NCI-H446 (cell line): ENCODE data around the gene SYAP1.
"Not testable (repeated sequence)": the region's sequence is repeated elsewhere in the genome, so short reads cannot be mapped to it uniquely, and the experiment has no call there.

Experiments used
- DNase-seq, 2 experiments: peaks; one replicate each; lab custom pipeline; 2025; lab: John Stamatoyannopoulos, UW

SYAP1 gene

GRCh38 chrX:16779815-16780214 is 60.4 kb downstream of the SYAP1 start:
- not testable (repeated sequence) for DNase-seq

DNA sequence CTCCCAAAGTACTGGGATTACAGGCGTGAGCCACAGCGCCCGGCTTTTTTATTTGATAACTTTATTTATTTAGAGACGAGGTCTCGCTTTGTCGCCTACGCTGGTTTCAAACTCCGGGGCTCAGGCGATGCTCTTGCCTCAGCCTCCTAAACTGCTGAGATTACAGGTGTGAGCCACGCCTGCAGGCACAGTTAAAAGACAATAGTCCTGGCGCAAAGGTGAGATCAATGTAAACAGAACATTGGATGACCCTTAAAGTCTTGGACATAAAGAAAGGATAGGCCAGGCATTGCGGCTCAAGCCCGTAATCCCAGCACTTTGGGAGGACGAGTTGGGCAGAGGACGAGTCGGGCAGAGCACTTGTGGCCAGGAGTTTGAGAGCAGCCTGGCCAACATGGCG is 64.0 kb downstream of the SYAP1 start:
- no peak for DNase-seq

- DNase-seq = not testable (repeated sequence)
These were observed 65.0 kb downstream of the SYAP1 start for GRCh38 chrX:16784440-16784839.

GRCh38 chrX:16785247-16786138 is 66.1 kb downstream of the SYAP1 start:
- no peak for DNase-seq

DNA sequence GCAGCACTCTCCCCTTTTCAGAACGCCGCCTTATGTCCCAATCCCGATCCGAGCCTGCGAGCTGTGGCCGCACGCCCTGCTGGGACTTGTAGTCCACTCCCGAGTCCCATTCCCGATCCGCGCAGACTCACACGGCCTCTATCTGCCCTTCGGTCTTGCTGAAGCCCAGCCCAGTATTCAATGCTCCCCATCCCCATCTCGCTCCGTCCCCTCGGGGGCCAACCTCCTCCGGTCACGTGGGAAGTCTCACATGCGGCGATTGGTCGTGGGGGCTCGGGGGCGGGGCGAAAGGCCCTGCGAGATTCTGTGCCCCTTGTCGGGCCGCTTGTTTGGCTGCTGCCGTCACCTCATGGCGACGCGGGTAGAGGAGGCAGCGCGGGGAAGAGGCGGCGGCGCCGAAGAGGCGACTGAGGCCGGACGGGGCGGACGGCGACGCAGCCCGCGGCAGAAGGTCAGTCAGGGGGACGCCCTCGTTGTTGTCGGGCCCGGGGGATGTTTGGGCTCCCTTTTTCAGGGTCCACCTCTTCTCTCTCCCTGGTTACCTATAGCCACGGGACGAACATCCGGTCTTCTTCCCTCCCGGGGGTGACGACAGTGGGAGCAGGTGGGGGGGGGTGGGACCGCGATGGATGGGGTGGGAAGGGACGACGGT is 66.9 kb downstream of the SYAP1 start, which contains the start of gene TXLNG:
Gene TXLNG (plus strand): TSS at position 328 of the 652 bp plus-strand sequence. CDS start 22 bp downstream, at position 350.
- DNase-seq = peak; percentile 94 to 97

DNA sequence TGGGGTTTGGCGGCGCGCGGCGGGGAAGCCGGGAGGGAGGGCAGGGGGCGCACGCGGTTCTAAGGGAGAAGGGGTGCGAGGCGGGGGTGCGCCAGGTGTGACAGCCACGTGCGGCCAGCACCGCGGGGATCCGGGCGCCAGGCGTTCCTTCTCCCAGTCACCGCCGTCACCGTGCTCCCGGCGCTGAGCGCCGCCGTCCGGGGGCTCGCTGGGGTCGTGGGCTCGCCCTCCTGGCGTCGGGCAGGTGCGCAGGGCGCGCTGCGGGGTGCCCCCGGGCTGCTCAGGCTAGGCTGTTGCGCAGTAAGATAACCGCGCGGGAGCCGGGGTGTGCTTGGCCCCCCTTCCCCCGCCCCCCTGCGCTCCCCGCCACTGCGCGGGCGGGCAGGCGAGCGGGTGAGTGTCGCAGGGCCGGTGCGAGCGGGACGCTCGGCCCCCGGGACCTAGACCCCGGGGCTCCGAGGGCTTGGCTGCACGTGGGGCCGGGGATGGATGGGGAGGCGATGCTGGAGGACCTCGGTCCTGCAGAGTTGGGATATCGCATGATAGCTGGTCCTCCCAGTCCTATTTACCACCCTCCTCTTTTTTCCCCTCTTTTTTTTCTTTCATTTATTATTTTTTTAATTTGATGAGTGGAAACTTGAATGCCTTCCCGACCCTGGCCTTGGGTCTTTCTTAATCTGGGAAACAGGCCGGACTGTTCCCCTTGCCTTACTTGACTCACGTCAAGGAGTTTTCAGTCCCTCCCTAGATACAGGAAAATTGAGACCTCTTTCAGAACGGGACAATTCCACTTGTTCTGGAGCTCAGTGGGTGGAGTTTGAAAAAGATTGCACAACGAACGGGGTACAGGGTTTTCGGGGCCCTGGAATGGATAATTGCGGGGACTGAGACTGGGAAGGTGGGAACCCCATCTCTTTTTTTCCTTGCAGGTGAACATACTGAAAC is 67.7 kb downstream of the SYAP1 start:
- DNase-seq = no peak

DNA sequence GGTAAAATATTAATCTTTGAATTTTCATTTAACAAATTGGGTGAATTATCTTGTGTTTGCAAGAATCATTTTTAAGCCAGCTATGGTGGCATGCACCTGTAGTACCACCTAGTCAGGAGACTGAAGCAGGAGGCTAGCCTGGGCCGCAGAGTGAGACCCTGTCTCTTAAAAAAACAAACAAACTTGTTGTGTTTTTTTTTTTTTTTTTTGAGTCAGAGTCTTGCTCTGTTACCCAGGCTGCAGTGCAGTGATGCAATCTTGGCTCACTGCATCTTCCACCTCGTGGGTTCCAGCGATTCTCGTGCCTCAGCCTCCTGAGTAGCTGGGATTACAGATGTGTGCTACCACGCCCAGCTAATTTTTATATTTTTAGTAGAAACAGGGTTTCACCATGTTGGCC is 69.1 kb downstream of the SYAP1 start:
- peak in 1 of 2 experiments; percentile 2 for DNase-seq

DNA sequence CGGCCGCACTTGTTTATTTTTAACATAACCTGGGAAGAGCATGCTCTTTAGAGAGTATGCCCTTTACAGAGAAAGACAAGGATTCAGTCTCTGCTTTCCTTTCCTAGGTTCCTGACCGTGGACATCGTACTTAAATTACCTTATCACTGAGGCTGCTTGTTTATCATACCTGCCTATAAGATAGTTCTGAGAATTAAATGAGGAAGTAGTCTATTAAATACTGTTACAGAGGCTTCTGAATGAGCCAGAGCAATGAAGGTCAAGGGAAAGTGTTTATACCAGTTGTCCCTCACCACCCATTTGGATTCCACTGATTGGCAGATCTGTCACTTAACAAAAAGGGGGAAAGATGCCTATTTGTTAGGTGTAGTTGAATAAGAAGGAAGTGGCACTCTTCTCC is 76.9 kb downstream of the SYAP1 start:
- DNase-seq = no peak

DNA sequence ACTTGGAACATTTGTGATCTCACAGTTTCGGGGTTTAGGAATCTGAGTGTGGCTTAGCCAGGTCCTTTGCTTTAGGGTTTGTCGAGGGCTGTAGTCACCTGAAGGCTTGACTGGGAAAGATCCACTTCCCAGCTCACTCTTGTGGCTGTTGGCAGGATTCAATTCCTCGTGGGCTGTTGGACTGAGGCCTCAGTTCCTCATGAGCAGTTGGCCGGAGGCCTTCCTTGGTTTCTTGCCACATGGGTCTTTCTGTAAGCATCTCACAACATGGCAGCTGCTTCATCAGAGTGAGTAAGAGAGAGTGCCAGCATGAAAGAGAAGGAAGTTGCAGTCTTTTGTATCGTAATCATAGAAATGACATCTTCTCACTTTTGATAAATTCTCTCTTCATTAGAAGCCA is 77.9 kb downstream of the SYAP1 start:
- DNase-seq = peak in 1 of 2 experiments; percentile 70

DNA sequence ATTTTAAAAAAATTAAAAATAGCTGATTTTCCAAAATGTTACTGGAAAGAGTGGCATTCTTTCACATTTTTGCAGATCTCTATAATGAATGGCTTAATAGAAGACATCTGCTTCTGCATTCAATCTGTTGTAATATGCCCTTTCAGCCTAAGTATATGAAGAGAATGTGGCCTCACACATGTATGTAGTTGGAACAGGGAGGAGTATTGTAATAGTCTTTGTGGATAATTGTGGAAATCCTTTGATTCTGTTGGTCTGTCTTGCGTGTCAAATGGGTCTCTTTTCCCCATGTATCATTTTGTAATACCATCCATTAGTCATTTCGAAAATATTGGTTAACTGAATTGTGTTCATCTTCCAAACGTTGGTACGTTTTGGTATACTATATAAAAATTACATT is 78.4 kb downstream of the SYAP1 start:
- DNase-seq = no peak

DNA sequence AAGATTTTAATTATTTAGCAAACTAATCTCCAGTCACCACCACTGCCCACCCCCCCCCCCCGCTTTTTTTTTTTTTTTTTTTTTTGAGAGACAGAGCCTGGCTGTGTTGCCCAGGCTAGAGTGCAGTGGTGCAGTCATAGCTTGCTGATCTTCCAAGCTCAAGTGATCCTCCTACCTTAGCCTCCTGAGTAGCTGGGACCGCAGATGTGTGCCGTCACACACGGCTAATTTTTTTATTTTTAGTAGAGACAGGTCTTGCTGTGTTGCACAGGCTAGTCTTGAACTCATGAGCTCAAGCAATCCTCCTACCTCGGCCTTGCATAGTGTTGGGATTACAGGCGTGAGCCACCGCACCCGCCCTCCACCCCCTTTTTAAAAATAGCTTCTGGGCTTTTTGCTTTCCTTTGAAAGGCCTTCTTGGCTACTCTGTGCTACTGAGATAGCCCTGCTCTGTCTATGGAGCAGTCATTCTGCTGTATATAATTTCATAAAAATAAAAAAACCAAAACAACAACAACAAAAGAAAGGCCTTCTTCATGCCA is 85.6 kb downstream of the SYAP1 start:
- no peak for DNase-seq

GRCh38 chrX:16807548-16807947 is 88.1 kb downstream of the SYAP1 start:
- DNase-seq = no peak

DNA sequence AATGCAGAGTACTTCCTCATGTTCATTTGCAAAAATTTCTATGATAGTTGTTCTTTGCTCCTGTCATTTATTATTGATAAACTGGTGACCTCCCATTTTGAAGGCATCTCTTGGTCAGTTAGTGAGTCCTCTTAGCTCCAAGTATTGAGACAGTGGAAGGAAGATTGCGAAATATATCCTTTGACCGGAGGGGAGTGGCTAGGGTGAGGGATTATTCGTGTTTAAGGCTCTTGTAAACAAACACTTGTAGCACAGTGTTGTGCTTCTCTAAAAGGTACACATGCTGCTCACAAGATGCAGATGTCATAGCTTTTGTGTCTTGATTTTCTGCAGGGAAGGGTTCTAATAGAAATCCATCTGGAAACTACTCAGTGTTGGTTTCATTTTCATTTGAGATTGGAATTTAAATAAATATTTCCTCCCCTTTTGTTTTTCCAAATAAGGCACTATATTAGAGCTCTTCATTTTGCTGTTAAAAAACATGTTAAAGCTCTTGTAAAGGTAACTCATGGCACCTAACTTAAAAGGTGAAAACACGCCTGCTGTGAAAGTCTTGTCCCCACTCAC is 88.6 kb downstream of the SYAP1 start:
- DNase-seq = no peak

DNA sequence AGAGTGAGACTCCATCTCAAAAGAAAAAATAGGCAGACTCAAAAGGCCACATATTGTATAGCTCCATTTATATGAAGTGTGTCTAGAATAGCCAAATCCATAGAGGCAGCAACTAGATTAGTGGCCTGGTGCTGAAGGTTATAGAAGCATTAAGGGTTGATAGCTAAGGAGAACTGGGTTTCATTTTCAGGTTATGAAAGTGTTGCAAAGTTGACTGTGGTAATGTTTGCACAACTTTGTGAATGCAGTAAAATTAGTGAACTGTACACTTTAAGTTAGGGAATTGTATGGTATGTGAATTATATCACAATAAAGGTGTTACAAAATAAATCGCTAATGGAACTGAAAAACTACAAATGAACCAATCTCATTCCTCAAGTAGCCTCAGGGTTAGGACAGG is 95.2 kb downstream of the SYAP1 start:
- DNase-seq = no peak
